CD4-positive, alpha-beta T cell (primary cell): ENCODE measurements around the gene KIAA1217. TPM values are rescaled to one million over a fixed set of nuclear protein-coding genes. Genes with fewer than 3 reads are reported as not detected.
"Not testable (repeated sequence)": the region's sequence is repeated elsewhere in the genome, so short reads cannot be mapped to it uniquely, and the experiment has no call there.

Experiments
- ATAC-seq: fragments of 200-7000 bp; cut with Tn5 transposase; one replicate; pipeline ENCODE4 v1.10.0; 2022; ENCODE audit warnings: mild to moderate bottlenecking; ENCODE audit not compliant: poor library complexity
- CTCF ChIA-PET: fragments of 350-600 bp; sonication (Branson Sonifier 250); formaldehyde crosslinking; loops from one replicate; lab custom pipeline; 2021; ENCODE audit warnings: antibody characterized with exemption, inconsistent platforms; lab: Charles Lee
- POLR2A ChIA-PET: fragments of 350-600 bp; sonication (Branson Sonifier 250); formaldehyde crosslinking; loops from one replicate; lab custom pipeline; 2021; ENCODE audit warnings: antibody characterized with exemption, inconsistent platforms; lab: Charles Lee
- DNase-seq, 14 experiments: peaks; one replicate each; pipeline ENCODE4 v3.0.0-alpha.2; 2013 to 2020; ENCODE audit warnings: mixed read lengths in 2 of 14
- H3K27ac ChIP-seq, 2 donors: one replicate each; pipeline versions ENCODE4 v1.5.1 to v1.7.0; 2013; ENCODE audit warnings: low read length in 2 of 2, low read depth in 1 of 2, mild to moderate bottlenecking in 1 of 2
- H3K27me3 ChIP-seq, 2 experiments: 1 replicate in 1 of 2; 2 replicates in 1 of 2; pipeline versions ENCODE4 v1.6.1 to v1.7.0; 2013; ENCODE audit warnings: low read length in 2 of 2, control low read depth in 1 of 2, mild to moderate bottlenecking in 1 of 2, moderate library complexity in 1 of 2; ENCODE audit not compliant: insufficient read depth in 2 of 2, control insufficient read depth in 1 of 2
- H3K36me3 ChIP-seq: one replicate; pipeline ENCODE4 v1.6.1; 2013; ENCODE audit warnings: low read length, control low read depth; ENCODE audit not compliant: insufficient read depth
- H3K4me1 ChIP-seq: one replicate; pipeline ENCODE4 v1.6.1; 2013; ENCODE audit warnings: low read length, control low read depth; ENCODE audit not compliant: insufficient read depth
- H3K4me3 ChIP-seq: one replicate; pipeline ENCODE4 v1.5.1; 2013; ENCODE audit warnings: mild to moderate bottlenecking, low read length, moderate library complexity
- H3K9me3 ChIP-seq, 2 experiments: 1 replicate in 1 of 2; 2 replicates in 1 of 2; pipeline versions ENCODE4 v1.6.1 to v1.7.0; 2013; ENCODE audit warnings: low read length in 2 of 2, mild to moderate bottlenecking in 2 of 2, control low read depth in 1 of 2, moderate library complexity in 1 of 2; ENCODE audit not compliant: control insufficient read depth in 1 of 2, insufficient read depth in 1 of 2
- H3K27ac Mint-ChIP-seq: one replicate; pipeline ENCODE4 v1.8.0; 2020; ENCODE audit warnings: mixed read lengths
- H3K27me3 Mint-ChIP-seq: one replicate; pipeline ENCODE4 v1.8.0; 2021; ENCODE audit warnings: mixed read lengths
- H3K36me3 Mint-ChIP-seq: one replicate; pipeline ENCODE4 v1.8.0; 2021; ENCODE audit warnings: low read depth, mixed read lengths
- H3K4me1 Mint-ChIP-seq: one replicate; pipeline ENCODE4 v1.8.0; 2021; ENCODE audit warnings: low read depth, mixed read lengths
- H3K4me3 Mint-ChIP-seq: one replicate; pipeline ENCODE4 v1.8.0; 2020; ENCODE audit warnings: mild to moderate bottlenecking, mixed read lengths
- H3K9me3 Mint-ChIP-seq: one replicate; pipeline ENCODE4 v1.8.0; 2020; ENCODE audit warnings: mixed read lengths
- intact Hi-C, 2 experiments: fragments of 100-400 bp; cut with DNase I in 1 of 2; cut with micrococcal nuclease in 1 of 2; formaldehyde crosslinking; loops; one replicate each; pipeline versions ENCODE4 v1.15.1 to v1.9.0; 2023 to 2025; cut with DNase I, micrococcal nuclease
- total RNA-seq, 174 experiments: library from RNA in 2 of 174; stranded (reverse) in 2 of 174; gene quantifications; one replicate each; pipeline ENCODE4 v1.2.3 and lab custom pipeline; 2021 to 2026
- TF ChIP-seq, protein P1 (sequence below): fragments of 200-600 bp; IDR thresholded peaks from one replicate; pipeline ENCODE4 v1.8.0; 2022; ENCODE audit warnings: antibody characterized with exemption, mild to moderate bottlenecking

KIAA1217 gene
- total RNA-seq, 2 experiments from 2014 or later, result not detected

DNA sequence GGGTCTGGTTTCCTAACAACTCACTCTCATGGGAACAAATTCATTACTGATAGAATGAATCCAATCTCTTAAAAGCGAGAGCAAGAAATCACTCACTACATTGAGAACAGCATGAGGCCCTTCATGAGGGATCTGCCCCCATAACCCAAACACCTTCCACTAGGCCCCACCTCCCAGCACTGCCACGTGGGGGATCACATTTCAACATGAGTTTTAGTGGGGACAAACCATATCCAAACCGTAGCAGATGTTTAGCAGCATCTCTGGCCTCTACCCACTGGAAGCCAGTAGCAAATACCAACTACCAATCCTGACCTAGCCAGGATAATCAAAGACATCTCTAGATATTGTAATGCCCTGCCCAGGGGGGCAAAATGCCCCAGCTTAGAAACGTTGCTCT, 270.9 kb downstream of the KIAA1217 start:
- DNase-seq (no peak), ATAC-seq (no peak)
- CTCF ChIA-PET, result no interaction called here
- no peaks in the 10 kb centered on the region for H3K36me3 Mint-ChIP-seq
- Histone ChIP-seq H3K4me3 (no peak overlapping the region), H3K9me3 (no peaks in the 10 kb centered on the region), H3K27ac (no peak overlapping the region), H3K4me1 (peaks cover 4% of the 10 kb centered on the region), H3K27me3 (no peaks in the 10 kb centered on the region), H3K36me3 (no peaks in the 10 kb centered on the region)
- peaks cover 17% of the 10 kb centered on the region for H3K27me3 Mint-ChIP-seq
- H3K4me3 Mint-ChIP-seq, result no peak overlapping the region
- POLR2A ChIA-PET, result no interaction called here
- TF ChIP-seq, protein P1, sequence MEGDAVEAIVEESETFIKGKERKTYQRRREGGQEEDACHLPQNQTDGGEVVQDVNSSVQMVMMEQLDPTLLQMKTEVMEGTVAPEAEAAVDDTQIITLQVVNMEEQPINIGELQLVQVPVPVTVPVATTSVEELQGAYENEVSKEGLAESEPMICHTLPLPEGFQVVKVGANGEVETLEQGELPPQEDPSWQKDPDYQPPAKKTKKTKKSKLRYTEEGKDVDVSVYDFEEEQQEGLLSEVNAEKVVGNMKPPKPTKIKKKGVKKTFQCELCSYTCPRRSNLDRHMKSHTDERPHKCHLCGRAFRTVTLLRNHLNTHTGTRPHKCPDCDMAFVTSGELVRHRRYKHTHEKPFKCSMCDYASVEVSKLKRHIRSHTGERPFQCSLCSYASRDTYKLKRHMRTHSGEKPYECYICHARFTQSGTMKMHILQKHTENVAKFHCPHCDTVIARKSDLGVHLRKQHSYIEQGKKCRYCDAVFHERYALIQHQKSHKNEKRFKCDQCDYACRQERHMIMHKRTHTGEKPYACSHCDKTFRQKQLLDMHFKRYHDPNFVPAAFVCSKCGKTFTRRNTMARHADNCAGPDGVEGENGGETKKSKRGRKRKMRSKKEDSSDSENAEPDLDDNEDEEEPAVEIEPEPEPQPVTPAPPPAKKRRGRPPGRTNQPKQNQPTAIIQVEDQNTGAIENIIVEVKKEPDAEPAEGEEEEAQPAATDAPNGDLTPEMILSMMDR, result no peak
- intact Hi-C loops, result no loop called here
- peaks cover 6% of the 10 kb centered on the region for H3K9me3 Mint-ChIP-seq
- no peak overlapping the region for H3K27ac Mint-ChIP-seq
- no peaks in the 10 kb centered on the region for H3K4me1 Mint-ChIP-seq

DNA sequence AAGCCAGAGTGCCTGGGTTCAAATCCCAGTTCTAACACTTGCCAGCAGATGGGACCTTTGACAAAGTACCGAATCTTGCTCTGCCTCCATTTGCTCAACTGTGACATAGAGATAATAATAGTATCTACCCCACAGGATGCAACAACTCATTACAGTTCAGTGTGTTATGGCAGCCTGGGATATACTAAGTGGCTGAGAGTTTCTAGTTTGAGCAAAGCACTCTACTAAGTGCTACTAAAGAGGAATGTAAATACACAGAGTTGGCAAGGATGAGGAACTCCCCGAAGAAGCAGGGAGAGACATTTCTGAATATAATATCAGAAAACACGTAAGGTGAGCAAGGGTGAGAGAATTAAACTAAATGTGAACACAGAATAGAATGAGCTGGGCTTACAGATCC, 271.5 kb downstream of the KIAA1217 start:
- CTCF ChIA-PET, result no interaction called here
- no peak overlapping the region for H3K4me3 ChIP-seq

DNA sequence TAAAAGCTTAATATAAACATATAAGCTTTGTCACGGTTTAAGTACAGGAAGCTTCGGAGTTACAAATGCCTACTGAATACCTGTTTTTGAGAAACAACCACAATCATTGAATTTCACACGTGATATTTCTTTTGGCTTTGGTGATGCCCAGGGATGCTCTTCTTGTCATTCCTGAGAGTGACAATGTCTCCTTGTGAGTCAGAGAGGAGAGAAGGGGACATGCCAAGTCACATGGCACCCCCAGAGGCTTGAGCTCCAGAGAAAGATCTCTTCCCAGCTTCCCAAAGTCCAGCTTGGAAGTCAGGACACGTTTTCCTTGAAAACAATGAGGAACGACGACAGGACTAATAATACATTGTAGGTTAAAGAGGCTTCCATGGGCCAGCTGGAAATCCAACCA, 272.3 kb downstream of the KIAA1217 start:
- H3K4me1 ChIP-seq, result peaks cover 4% of the 10 kb centered on the region
- H3K4me3 ChIP-seq, result no peak overlapping the region
- H3K9me3 Mint-ChIP-seq, result peaks cover 6% of the 10 kb centered on the region
- TF ChIP-seq, protein P1, result no peak
- no peaks in the 10 kb centered on the region for H3K36me3 Mint-ChIP-seq
- ChIA-PET POLR2A (no interaction called here), CTCF (no interaction called here)
- H3K4me1 Mint-ChIP-seq, result no peaks in the 10 kb centered on the region
- no peaks in the 10 kb centered on the region for H3K9me3 ChIP-seq
- H3K27me3 Mint-ChIP-seq, result peaks cover 6% of the 10 kb centered on the region
- H3K4me3 Mint-ChIP-seq, result no peak overlapping the region
- H3K27ac Mint-ChIP-seq, result no peak overlapping the region
- ATAC-seq, result no peak
- no peak overlapping the region for H3K27ac ChIP-seq
- no peaks in the 10 kb centered on the region for H3K27me3 ChIP-seq
- intact Hi-C loops, result no loop called here
- DNase-seq, result no peak
- H3K36me3 ChIP-seq, result no peaks in the 10 kb centered on the region

More for the DNA sequence above, 271.5 kb downstream of the KIAA1217 start:
- Mint-ChIP-seq H3K4me1 (no peaks in the 10 kb centered on the region), H3K9me3 (peaks cover 6% of the 10 kb centered on the region), H3K4me3 (no peak overlapping the region), H3K27ac (no peak overlapping the region), H3K36me3 (no peaks in the 10 kb centered on the region), H3K27me3 (peaks cover 13% of the 10 kb centered on the region)
- H3K27me3 ChIP-seq, result no peaks in the 10 kb centered on the region
- H3K36me3 ChIP-seq, result no peaks in the 10 kb centered on the region
- POLR2A ChIA-PET, result no interaction called here
- H3K9me3 ChIP-seq, result no peaks in the 10 kb centered on the region
- intact Hi-C loops, result no loop called here
- TF ChIP-seq, protein P1, result no peak
- H3K27ac ChIP-seq, result no peak overlapping the region
- H3K4me1 ChIP-seq, result peaks cover 4% of the 10 kb centered on the region
- ATAC-seq (no peak), DNase-seq (no peak)

DNA sequence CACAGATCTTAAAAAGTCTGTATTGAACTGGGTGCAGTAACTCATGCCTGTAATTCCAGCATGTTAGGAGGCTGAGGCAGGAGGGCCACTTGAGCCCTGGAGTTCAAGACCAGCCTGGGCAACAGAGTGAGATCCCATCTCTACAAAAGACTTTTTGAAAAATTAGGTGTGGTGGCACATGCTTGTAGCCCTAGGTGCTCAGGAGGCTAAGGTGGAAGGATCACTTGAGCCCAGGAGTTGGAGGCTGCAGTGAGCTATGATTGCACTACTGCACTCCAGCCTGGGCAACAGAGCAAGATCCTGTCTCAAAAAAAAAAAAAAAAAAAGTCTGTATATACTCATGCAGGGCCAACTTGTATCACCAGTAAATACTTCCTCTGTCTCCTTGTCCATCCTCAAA, 273.8 kb downstream of the KIAA1217 start:
- POLR2A ChIA-PET, H3K9me3 ChIP-seq, H3K4me3 Mint-ChIP-seq, H3K4me1 Mint-ChIP-seq, H3K4me1 ChIP-seq, H3K4me3 ChIP-seq, H3K27ac ChIP-seq, DNase-seq, H3K36me3 Mint-ChIP-seq, H3K36me3 ChIP-seq, H3K9me3 Mint-ChIP-seq, H3K27me3 Mint-ChIP-seq, H3K27me3 ChIP-seq, ATAC-seq, H3K27ac Mint-ChIP-seq, intact Hi-C loops: not testable (repeated sequence)
- CTCF ChIA-PET, result interaction anchor here (0.6 to 0.9 kb wide), 3 partner anchors 9 to 36 kb away, joined by 3 to 5 read pairs (median 3); no protein-coding TSS in a partner anchor
